HepG2 (cell line): Measurements from ENCODE around the gene RBPMS2. TPM values are rescaled to one million over a fixed set of nuclear protein-coding genes. Genes with fewer than 3 reads are reported as not detected.

Source experiments
- BRCA1 ChIP-seq: sonication (generic); formaldehyde crosslinking; IDR thresholded peaks from 2 replicates; pipeline ENCODE4 v1.4.0; 2020; ENCODE audit warnings: missing genetic modification reagents
- FOXO1 ChIP-seq: sonication (generic); formaldehyde crosslinking; IDR thresholded peaks from 2 replicates; pipeline ENCODE4 v1.4.0; 2020; ENCODE audit warnings: missing genetic modification reagents
- HDAC6 ChIP-seq: fragments of 200-600 bp; sonication (generic); IDR thresholded peaks from 2 replicates; pipeline ENCODE4 v1.7.0; 2017; ENCODE audit warnings: mild to moderate bottlenecking, antibody characterized with exemption, low read length, low read depth
- HNRNPH1 ChIP-seq: fragments of 200-400 bp; formaldehyde crosslinking; optimal IDR thresholded peaks from 2 replicates; pipeline ENCODE3; 2017; ENCODE audit warnings: mild to moderate bottlenecking, low read depth, low read length
- SRSF1 ChIP-seq: fragments of 200-400 bp; formaldehyde crosslinking; optimal IDR thresholded peaks from 2 replicates; pipeline ENCODE3; 2017; ENCODE audit warnings: mild to moderate bottlenecking, low read depth, low read length, moderate library complexity
- ZNF282 ChIP-seq: fragments of 450-650 bp; IDR thresholded peaks from 2 replicates; pipeline ENCODE4 v1.6.1; 2018; ENCODE audit not compliant: partially characterized antibody
- ZNF543 ChIP-seq: sonication (generic); formaldehyde crosslinking; IDR thresholded peaks from 2 replicates; pipeline ENCODE4 v1.4.0; 2020; ENCODE audit warnings: mild to moderate bottlenecking, missing genetic modification reagents
- ZNF670 ChIP-seq: sonication (generic); formaldehyde crosslinking; IDR thresholded peaks from 2 replicates; pipeline ENCODE4 v1.8.0; 2022; ENCODE audit warnings: mild to moderate bottlenecking, missing genetic modification reagents, borderline replicate concordance
- polyA plus RNA-seq, 8 experiments: library from polyadenylated mRNA; depleted of rRNA in 3 of 8; stranded (reverse) in 7 of 8; unstranded in 1 of 8; fragments of >200 nt; fragmentation: Illumina TruSeq in 4 of 8; extraction: Trizol in 4 of 8; gene quantifications; 2 replicates each; pipeline versions ENCODE4 v1.2.1 to v1.2.3, GENCODE V29; 2011 to 2016; ENCODE audit warnings: low read depth in 4 of 8, missing spikeins in 1 of 8, mixed read lengths in 1 of 8; ENCODE audit not compliant: insufficient read depth in 1 of 8
- total RNA-seq, 5 experiments: library from RNA; depleted of rRNA; stranded (reverse); fragments of >200 nt; fragmentation: Illumina TruSeq; extraction: Trizol; gene quantifications; 2 replicates each; pipeline ENCODE4 v1.2.3, GENCODE V29; 2016; ENCODE audit warnings: low read depth in 1 of 5
- TF ChIP-seq, protein P1 (sequence below): fragments of 450-650 bp; IDR thresholded peaks from 2 replicates; pipeline ENCODE4 v1.6.1; 2017; ENCODE audit warnings: mild to moderate bottlenecking
- TF ChIP-seq, protein P2 (sequence below): IDR thresholded peaks from 2 replicates; pipeline ENCODE4 v1.6.1; 2016
- TF ChIP-seq, protein P3 (sequence below), 2 experiments: fragments of 450-650 bp in 1 of 2; sonication (generic) in 1 of 2; formaldehyde crosslinking; IDR thresholded peaks; 2 replicates each; pipeline versions ENCODE4 v1.5.0 to v1.8.0; 2020 to 2022; ENCODE audit warnings: mild to moderate bottlenecking in 1 of 2, missing genetic modification reagents in 1 of 2
- TF ChIP-seq, protein P4 (sequence below), 2 experiments: fragments of 450-650 bp in 1 of 2; sonication (generic) in 1 of 2; formaldehyde crosslinking in 1 of 2; IDR thresholded peaks; 2 replicates each; pipeline versions ENCODE4 v1.6.1 to v1.8.0; 2016 to 2022; ENCODE audit warnings: antibody characterized with exemption in 1 of 2, mild to moderate bottlenecking in 1 of 2, missing genetic modification reagents in 1 of 2
- TF ChIP-seq, protein P5 (sequence below): sonication (generic); formaldehyde crosslinking; IDR thresholded peaks from 2 replicates; pipeline ENCODE4 v1.5.0; 2020; ENCODE audit warnings: missing genetic modification reagents

RBPMS2 gene
- total and polyA plus RNA-seq, 2 of the 13 experiments (the other 11 are each of a cell fraction or from before 2014, with no cell fraction given), result 0.08 TPM; not detected in 1

DNA sequence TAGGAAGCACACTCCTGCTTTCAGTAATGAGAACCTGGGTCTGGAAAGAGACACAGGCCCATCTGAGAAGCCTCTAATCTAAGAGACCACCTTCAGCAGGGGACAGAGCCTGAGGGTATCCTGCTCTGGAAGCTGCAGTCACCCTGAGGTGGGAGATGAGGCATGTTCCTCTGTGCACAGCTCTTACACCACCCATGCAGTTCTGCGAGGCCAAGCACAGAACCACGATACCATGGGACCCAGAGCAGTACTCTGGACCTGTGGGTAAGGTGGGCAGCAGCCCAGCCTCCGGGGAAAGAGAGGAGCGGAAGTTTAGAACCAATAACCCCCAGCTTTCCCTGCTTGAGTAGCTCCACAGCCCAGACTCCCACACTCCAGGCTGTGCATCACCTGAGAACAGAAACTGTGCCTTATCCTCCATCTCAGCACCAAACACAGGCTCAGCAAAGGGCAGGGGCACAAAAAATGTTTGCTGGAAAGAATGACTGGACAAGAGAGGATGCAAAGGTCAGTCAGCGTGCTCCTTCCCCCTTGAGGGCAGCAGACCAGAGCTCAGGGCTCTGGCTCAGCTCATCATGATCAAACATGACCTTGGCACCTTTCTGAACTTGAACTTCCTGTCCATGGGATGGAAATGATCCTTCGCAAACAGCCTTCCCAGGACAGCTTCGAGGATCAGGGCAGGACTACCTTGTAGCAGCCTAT is 43.1 kb downstream of the RBPMS2 start (continued):
- TF ChIP-seq, protein P1, sequence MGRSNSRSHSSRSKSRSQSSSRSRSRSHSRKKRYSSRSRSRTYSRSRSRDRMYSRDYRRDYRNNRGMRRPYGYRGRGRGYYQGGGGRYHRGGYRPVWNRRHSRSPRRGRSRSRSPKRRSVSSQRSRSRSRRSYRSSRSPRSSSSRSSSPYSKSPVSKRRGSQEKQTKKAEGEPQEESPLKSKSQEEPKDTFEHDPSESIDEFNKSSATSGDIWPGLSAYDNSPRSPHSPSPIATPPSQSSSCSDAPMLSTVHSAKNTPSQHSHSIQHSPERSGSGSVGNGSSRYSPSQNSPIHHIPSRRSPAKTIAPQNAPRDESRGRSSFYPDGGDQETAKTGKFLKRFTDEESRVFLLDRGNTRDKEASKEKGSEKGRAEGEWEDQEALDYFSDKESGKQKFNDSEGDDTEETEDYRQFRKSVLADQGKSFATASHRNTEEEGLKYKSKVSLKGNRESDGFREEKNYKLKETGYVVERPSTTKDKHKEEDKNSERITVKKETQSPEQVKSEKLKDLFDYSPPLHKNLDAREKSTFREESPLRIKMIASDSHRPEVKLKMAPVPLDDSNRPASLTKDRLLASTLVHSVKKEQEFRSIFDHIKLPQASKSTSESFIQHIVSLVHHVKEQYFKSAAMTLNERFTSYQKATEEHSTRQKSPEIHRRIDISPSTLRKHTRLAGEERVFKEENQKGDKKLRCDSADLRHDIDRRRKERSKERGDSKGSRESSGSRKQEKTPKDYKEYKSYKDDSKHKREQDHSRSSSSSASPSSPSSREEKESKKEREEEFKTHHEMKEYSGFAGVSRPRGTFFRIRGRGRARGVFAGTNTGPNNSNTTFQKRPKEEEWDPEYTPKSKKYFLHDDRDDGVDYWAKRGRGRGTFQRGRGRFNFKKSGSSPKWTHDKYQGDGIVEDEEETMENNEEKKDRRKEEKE, result no peak
- TF ChIP-seq, protein P2, sequence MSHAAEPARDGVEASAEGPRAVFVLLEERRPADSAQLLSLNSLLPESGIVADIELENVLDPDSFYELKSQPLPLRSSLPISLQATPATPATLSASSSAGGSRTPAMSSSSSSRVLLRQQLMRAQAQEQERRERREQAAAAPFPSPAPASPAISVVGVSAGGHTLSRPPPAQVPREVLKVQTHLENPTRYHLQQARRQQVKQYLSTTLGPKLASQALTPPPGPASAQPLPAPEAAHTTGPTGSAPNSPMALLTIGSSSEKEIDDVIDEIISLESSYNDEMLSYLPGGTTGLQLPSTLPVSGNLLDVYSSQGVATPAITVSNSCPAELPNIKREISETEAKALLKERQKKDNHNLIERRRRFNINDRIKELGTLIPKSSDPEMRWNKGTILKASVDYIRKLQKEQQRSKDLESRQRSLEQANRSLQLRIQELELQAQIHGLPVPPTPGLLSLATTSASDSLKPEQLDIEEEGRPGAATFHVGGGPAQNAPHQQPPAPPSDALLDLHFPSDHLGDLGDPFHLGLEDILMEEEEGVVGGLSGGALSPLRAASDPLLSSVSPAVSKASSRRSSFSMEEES (CRISPR knock-in tag), result no peak
- TF ChIP-seq, protein P3, sequence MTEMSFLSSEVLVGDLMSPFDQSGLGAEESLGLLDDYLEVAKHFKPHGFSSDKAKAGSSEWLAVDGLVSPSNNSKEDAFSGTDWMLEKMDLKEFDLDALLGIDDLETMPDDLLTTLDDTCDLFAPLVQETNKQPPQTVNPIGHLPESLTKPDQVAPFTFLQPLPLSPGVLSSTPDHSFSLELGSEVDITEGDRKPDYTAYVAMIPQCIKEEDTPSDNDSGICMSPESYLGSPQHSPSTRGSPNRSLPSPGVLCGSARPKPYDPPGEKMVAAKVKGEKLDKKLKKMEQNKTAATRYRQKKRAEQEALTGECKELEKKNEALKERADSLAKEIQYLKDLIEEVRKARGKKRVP (CRISPR knock-in tag; IDR thresholded peaks at IDR 0.05), result no peak
- no peak for TF ChIP-seq HNRNPH1
- TF ChIP-seq HDAC6, result no peak
- TF ChIP-seq FOXO1, result no peak; the same call in 1 of the 2 replicates
- TF ChIP-seq SRSF1, result no peak
- TF ChIP-seq, protein P4, sequence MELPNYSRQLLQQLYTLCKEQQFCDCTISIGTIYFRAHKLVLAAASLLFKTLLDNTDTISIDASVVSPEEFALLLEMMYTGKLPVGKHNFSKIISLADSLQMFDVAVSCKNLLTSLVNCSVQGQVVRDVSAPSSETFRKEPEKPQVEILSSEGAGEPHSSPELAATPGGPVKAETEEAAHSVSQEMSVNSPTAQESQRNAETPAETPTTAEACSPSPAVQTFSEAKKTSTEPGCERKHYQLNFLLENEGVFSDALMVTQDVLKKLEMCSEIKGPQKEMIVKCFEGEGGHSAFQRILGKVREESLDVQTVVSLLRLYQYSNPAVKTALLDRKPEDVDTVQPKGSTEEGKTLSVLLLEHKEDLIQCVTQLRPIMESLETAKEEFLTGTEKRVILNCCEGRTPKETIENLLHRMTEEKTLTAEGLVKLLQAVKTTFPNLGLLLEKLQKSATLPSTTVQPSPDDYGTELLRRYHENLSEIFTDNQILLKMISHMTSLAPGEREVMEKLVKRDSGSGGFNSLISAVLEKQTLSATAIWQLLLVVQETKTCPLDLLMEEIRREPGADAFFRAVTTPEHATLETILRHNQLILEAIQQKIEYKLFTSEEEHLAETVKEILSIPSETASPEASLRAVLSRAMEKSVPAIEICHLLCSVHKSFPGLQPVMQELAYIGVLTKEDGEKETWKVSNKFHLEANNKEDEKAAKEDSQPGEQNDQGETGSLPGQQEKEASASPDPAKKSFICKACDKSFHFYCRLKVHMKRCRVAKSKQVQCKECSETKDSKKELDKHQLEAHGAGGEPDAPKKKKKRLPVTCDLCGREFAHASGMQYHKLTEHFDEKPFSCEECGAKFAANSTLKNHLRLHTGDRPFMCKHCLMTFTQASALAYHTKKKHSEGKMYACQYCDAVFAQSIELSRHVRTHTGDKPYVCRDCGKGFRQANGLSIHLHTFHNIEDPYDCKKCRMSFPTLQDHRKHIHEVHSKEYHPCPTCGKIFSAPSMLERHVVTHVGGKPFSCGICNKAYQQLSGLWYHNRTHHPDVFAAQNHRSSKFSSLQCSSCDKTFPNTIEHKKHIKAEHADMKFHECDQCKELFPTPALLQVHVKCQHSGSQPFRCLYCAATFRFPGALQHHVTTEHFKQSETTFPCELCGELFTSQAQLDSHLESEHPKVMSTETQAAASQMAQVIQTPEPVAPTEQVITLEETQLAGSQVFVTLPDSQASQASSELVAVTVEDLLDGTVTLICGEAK (IDR thresholded peaks at IDR 0.05), result no peak
- TF ChIP-seq, protein P4 (CRISPR knock-in tag; IDR thresholded peaks at IDR 0.05), result peak; percentile 47; the same call in 1 of the 2 replicates
- no peak for TF ChIP-seq BRCA1
- no peak for TF ChIP-seq ZNF543 (CRISPR knock-in tag)
- 0 out of 2 replicates have a peak, but pooled peaks have one; percentile 42 for TF ChIP-seq ZNF670
- no peak for TF ChIP-seq ZNF282
- TF ChIP-seq, protein P5, sequence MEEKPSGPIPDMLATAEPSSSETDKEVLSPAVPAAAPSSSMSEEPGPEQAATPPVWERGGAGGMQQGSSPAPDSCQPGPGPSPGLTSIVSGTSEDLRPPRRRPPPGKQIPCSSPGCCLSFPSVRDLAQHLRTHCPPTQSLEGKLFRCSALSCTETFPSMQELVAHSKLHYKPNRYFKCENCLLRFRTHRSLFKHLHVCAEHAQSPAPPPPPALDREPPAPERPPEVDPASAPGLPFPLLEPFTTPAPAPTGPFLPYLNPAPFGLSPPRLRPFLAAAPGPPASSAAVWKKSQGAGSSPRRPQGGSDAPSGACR (CRISPR knock-in tag), result no peak
